ENCODE results near the gene LSR.

The LSR gene

DNA sequence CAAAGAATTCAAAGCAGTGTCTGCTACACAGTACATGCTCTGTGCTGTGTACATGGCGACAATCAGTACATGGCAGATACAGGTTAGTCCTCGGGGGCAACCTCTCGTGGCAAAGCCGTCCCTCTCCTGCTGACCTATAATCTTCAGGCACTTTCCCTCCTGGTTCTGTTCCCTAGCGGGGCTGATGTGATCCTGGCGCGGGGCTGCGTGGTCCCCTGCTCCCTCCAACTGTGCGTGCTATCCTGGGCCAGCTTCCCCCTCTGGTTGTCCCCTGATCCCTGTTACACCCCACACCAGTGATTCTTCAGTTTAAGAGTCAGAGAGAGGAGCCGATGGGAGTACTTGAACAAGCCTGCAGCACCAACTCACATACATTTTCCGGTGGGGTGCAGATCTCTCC, 55.2 kb downstream of the LSR start:
- Histone ChIP-seq H3K9me3 (ENCODE audit: low read length) (no peaks in the 10 kb centered on the region), H3K4me2 (ENCODE audit: low read length) (no peak overlapping the region), H4K20me1 (ENCODE audit: insufficient read depth, low read length) (no peaks in the 10 kb centered on the region), H3K27me3 (ENCODE audit: insufficient read depth, low read length) (no peaks in the 10 kb centered on the region), H2AFZ (ENCODE audit: low read length) (no peak overlapping the region), H3K27ac (ENCODE audit: low read depth, low read length, poor library complexity, severe bottlenecking) (no peak overlapping the region), H3K4me3 (ENCODE audit: low read depth, low read length, poor library complexity, severe bottlenecking) (no peak overlapping the region), H3K9ac (ENCODE audit: low read length) (no peak overlapping the region), H3K79me2 (ENCODE audit: insufficient read depth, low read length) (no peaks in the 10 kb centered on the region), H3K36me3 (ENCODE audit: insufficient read depth, low read length) (no peaks in the 10 kb centered on the region), H3K9me2 (ENCODE audit: low read depth, low read length) (no peaks in the 10 kb centered on the region), H3K4me1 (ENCODE audit: insufficient read depth, low read length, severe bottlenecking) (peaks cover 14% of the 10 kb centered on the region), H3F3A (ENCODE audit: insufficient read depth, low read length) (no peaks in the 10 kb centered on the region)
- no peak for TF ChIP-seq CTCF (IDR thresholded peaks at IDR 0.05; ENCODE audit: low read length)
- TF ChIP-seq EZH2 (IDR thresholded peaks at IDR 0.05; ENCODE audit: borderline replicate concordance, low read length), result no peak

DNA sequence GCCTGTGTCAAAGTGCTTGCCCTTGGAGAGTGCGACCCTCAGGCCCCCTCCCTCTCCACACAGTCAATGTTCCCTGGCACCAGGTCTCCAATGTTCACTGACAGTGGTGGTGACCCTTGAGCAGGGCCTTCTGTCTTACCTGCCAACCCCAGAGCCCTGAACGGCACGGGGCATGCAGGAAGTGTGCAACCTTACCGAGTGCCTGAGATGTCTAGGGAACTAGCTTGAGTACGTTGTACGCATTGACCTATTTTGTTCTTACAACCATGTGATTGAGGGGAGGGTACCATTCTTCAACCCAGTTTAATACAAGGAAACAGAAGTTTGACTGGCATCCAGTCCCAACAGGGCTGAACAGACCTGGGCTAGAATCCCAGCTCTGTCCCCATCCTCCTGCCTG, 56.4 kb downstream of the LSR start:
- no peak overlapping the region for H3K4me2 ChIP-seq (ENCODE audit: low read length)

DNA sequence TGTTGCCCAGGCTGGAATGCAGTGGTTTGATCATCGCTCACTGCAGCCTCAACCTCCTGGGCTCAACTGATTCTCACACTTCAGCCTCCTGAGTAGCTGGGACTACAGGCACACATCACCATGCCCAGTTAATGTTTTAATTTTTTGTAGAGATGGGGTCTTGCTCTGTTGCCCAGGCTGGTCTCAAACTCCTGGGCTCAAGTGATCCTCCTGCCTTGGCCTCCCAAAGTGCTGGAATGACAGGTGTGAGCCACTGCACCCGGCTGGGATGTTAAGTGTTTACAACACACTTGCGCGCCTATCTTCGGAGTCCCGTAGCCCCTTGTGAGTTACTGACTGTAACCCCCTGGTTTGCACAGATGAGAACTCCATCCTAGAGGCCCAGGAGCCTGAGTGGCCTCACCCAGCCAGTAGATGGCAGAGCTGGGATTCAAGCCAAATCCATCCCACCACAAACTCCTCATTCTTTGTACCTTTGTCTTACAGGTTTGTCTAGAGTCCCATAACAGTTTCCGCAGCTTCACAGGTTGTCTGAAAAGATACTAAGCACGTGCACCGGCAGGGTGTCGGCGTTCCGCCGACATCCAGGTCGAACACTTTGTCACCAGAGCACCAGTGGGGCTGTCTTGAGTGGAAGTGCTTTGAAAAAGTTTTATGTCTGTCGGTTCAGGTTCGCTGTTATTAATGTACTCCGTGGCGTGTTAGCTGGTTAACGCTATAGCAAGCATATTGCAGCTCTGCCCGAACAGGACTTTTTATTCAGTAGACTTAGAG, 57.9 kb downstream of the LSR start:
- Histone ChIP-seq H3K4me3 (ENCODE audit: low read depth, low read length, poor library complexity, severe bottlenecking) (no peak overlapping the region), H3K9me2 (ENCODE audit: low read depth, low read length) (no peaks in the 10 kb centered on the region), H4K20me1 (ENCODE audit: insufficient read depth, low read length) (no peaks in the 10 kb centered on the region), H3K9me3 (ENCODE audit: low read length) (no peaks in the 10 kb centered on the region), H3K4me2 (ENCODE audit: low read length) (no peak overlapping the region), H3K4me1 (ENCODE audit: insufficient read depth, low read length, severe bottlenecking) (peaks cover 14% of the 10 kb centered on the region), H3K27ac (ENCODE audit: low read depth, low read length, poor library complexity, severe bottlenecking) (no peak overlapping the region), H3K27me3 (ENCODE audit: insufficient read depth, low read length) (no peaks in the 10 kb centered on the region), H3K9ac (ENCODE audit: low read length) (no peak overlapping the region), H3K79me2 (ENCODE audit: insufficient read depth, low read length) (no peaks in the 10 kb centered on the region), H2AFZ (ENCODE audit: low read length) (no peak overlapping the region), H3K36me3 (ENCODE audit: insufficient read depth, low read length) (no peaks in the 10 kb centered on the region), H3F3A (ENCODE audit: insufficient read depth, low read length) (no peaks in the 10 kb centered on the region)
- TF ChIP-seq CTCF (IDR thresholded peaks at IDR 0.05; ENCODE audit: low read length) (peak; percentile 55), EZH2 (IDR thresholded peaks at IDR 0.05; ENCODE audit: borderline replicate concordance, low read length) (no peak)

More for the DNA sequence above, 56.4 kb downstream of the LSR start:
- Histone ChIP-seq H3K9ac (ENCODE audit: low read length) (no peak overlapping the region), H4K20me1 (ENCODE audit: insufficient read depth, low read length) (no peaks in the 10 kb centered on the region), H3K4me1 (ENCODE audit: insufficient read depth, low read length, severe bottlenecking) (peaks cover 14% of the 10 kb centered on the region), H2AFZ (ENCODE audit: low read length) (no peak overlapping the region), H3K27me3 (ENCODE audit: insufficient read depth, low read length) (no peaks in the 10 kb centered on the region), H3K79me2 (ENCODE audit: insufficient read depth, low read length) (no peaks in the 10 kb centered on the region), H3K27ac (ENCODE audit: low read depth, low read length, poor library complexity, severe bottlenecking) (no peak overlapping the region), H3K36me3 (ENCODE audit: insufficient read depth, low read length) (no peaks in the 10 kb centered on the region), H3K9me3 (ENCODE audit: low read length) (no peaks in the 10 kb centered on the region), H3F3A (ENCODE audit: insufficient read depth, low read length) (no peaks in the 10 kb centered on the region), H3K4me3 (ENCODE audit: low read depth, low read length, poor library complexity, severe bottlenecking) (no peak overlapping the region), H3K9me2 (ENCODE audit: low read depth, low read length) (no peaks in the 10 kb centered on the region)
- TF ChIP-seq CTCF (IDR thresholded peaks at IDR 0.05; ENCODE audit: low read length), result no peak
- no peak for TF ChIP-seq EZH2 (IDR thresholded peaks at IDR 0.05; ENCODE audit: borderline replicate concordance, low read length)
